ENCODE results near the gene MME. TPM values are rescaled to one million over a fixed set of nuclear protein-coding genes. Genes with fewer than 3 reads are reported as not detected.

MME gene
- total and polyA plus RNA-seq, 4 donors, result 4.1 to 20.7 (median 9.5) TPM

DNA sequence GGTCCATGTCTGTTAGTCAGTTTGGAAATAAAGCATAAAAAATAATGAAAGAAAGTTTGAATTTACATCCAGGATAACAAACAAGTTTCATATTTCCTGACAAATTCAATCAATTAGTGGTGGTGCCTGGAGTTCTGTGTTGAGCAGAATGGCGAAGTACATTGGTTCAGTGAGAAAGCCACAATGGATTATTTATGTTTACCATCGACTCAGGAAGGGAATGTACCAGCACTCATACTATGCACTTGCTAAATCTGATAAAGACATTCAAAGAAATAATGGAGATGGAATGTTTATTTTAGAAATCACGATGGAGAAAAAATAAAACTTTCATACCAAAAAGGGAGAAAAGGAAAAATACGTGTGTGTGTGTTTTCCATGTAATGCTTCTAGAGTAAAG is 45.3 kb upstream of the MME start:
- TF ChIP-seq ZBTB33 (IDR thresholded peaks at IDR 0.05) (no peak), JUND (IDR thresholded peaks at IDR 0.05) (no peak), NR2F2 (IDR thresholded peaks at IDR 0.05) (no peak), EGR1 (IDR thresholded peaks at IDR 0.05; ENCODE audit: low read depth in 2 of 2) (no peak), SP1 (IDR thresholded peaks at IDR 0.05) (no peak)
- TF ChIP-seq, protein P1, sequence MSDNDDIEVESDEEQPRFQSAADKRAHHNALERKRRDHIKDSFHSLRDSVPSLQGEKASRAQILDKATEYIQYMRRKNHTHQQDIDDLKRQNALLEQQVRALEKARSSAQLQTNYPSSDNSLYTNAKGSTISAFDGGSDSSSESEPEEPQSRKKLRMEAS (IDR thresholded peaks at IDR 0.05), result no peak
- 84% methylated on average over 4 of the region's 4 CpGs for WGBS

GRCh38 chr3:155035553-155035952 is 44.6 kb upstream of the MME start:
- no peak for DNase-seq (ENCODE audit: low spot score)
- H3K9me3 ChIP-seq (ENCODE audit: control insufficient read depth in 4 of 4, low read length in 3 of 4), result no peaks in the 10 kb centered on the region
- TF ChIP-seq, protein P2, sequence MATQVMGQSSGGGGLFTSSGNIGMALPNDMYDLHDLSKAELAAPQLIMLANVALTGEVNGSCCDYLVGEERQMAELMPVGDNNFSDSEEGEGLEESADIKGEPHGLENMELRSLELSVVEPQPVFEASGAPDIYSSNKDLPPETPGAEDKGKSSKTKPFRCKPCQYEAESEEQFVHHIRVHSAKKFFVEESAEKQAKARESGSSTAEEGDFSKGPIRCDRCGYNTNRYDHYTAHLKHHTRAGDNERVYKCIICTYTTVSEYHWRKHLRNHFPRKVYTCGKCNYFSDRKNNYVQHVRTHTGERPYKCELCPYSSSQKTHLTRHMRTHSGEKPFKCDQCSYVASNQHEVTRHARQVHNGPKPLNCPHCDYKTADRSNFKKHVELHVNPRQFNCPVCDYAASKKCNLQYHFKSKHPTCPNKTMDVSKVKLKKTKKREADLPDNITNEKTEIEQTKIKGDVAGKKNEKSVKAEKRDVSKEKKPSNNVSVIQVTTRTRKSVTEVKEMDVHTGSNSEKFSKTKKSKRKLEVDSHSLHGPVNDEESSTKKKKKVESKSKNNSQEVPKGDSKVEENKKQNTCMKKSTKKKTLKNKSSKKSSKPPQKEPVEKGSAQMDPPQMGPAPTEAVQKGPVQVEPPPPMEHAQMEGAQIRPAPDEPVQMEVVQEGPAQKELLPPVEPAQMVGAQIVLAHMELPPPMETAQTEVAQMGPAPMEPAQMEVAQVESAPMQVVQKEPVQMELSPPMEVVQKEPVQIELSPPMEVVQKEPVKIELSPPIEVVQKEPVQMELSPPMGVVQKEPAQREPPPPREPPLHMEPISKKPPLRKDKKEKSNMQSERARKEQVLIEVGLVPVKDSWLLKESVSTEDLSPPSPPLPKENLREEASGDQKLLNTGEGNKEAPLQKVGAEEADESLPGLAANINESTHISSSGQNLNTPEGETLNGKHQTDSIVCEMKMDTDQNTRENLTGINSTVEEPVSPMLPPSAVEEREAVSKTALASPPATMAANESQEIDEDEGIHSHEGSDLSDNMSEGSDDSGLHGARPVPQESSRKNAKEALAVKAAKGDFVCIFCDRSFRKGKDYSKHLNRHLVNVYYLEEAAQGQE (IDR thresholded peaks at IDR 0.05), result no peak

More for the DNA sequence above, 45.3 kb upstream of the MME start:
- H3K4me3 ChIP-seq (ENCODE audit: low read depth in 1 of 3, low read length in 3 of 3), result no peak overlapping the region
- no peak for DNase-seq (ENCODE audit: low spot score)
- H3K9me3 ChIP-seq (ENCODE audit: control insufficient read depth in 4 of 4, low read length in 3 of 4), result no peaks in the 10 kb centered on the region
- H3K36me3 ChIP-seq (ENCODE audit: control insufficient read depth in 4 of 4, insufficient read depth in 3 of 4, low read depth in 1 of 4, low read length in 3 of 4), result no peaks in the 10 kb centered on the region
- no peak overlapping the region for H3K9ac ChIP-seq (ENCODE audit: low read depth in 1 of 2, low read length in 2 of 2)
- H3K27me3 ChIP-seq (ENCODE audit: control insufficient read depth in 4 of 4, insufficient read depth in 4 of 4, low read length in 3 of 4), result no peaks in the 10 kb centered on the region
- H3K4me1 ChIP-seq (ENCODE audit: control insufficient read depth in 4 of 4, insufficient read depth in 4 of 4, low read length in 3 of 4), result no peaks in the 10 kb centered on the region
- no peak overlapping the region for H3K27ac ChIP-seq (ENCODE audit: low read depth in 1 of 2, low read length in 2 of 2)

GRCh38 chr3:155037508-155038202 is 42.5 kb upstream of the MME start:
- no peaks in the 10 kb centered on the region for H3K36me3 ChIP-seq (ENCODE audit: control insufficient read depth in 4 of 4, insufficient read depth in 3 of 4, low read depth in 1 of 4, low read length in 3 of 4)
- no peaks in the 10 kb centered on the region for H3K27me3 ChIP-seq (ENCODE audit: control insufficient read depth in 4 of 4, insufficient read depth in 4 of 4, low read length in 3 of 4)
- H3K9ac ChIP-seq (ENCODE audit: low read depth in 1 of 2, low read length in 2 of 2), result no peak overlapping the region
- H3K9me3 ChIP-seq (ENCODE audit: control insufficient read depth in 4 of 4, low read length in 3 of 4), result no peaks in the 10 kb centered on the region
- H3K27ac ChIP-seq (ENCODE audit: low read depth in 1 of 2, low read length in 2 of 2), result no peak overlapping the region
- DNase-seq (ENCODE audit: low spot score), result no peak
- H3K4me1 ChIP-seq (ENCODE audit: control insufficient read depth in 4 of 4, insufficient read depth in 4 of 4, low read length in 3 of 4), result no peaks in the 10 kb centered on the region
- no peak overlapping the region for H3K4me3 ChIP-seq (ENCODE audit: low read depth in 1 of 3, low read length in 3 of 3)
- 75% methylated on average over 5 of the region's 5 CpGs for WGBS
- TF ChIP-seq FOXA2 (IDR thresholded peaks at IDR 0.05) (no peak), ZBTB33 (IDR thresholded peaks at IDR 0.05) (no peak), RAD21 (IDR thresholded peaks at IDR 0.05) (no peak), ATF3 (IDR thresholded peaks at IDR 0.05) (no peak), FOXA1 (IDR thresholded peaks at IDR 0.05) (no peak), SP1 (IDR thresholded peaks at IDR 0.05) (no peak), EGR1 (IDR thresholded peaks at IDR 0.05; ENCODE audit: low read depth in 2 of 2) (no peak)
- TF ChIP-seq, protein P3, sequence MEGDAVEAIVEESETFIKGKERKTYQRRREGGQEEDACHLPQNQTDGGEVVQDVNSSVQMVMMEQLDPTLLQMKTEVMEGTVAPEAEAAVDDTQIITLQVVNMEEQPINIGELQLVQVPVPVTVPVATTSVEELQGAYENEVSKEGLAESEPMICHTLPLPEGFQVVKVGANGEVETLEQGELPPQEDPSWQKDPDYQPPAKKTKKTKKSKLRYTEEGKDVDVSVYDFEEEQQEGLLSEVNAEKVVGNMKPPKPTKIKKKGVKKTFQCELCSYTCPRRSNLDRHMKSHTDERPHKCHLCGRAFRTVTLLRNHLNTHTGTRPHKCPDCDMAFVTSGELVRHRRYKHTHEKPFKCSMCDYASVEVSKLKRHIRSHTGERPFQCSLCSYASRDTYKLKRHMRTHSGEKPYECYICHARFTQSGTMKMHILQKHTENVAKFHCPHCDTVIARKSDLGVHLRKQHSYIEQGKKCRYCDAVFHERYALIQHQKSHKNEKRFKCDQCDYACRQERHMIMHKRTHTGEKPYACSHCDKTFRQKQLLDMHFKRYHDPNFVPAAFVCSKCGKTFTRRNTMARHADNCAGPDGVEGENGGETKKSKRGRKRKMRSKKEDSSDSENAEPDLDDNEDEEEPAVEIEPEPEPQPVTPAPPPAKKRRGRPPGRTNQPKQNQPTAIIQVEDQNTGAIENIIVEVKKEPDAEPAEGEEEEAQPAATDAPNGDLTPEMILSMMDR (IDR thresholded peaks at IDR 0.05; ENCODE audit: low read depth, low read length, missing input control), result no peak
- TF ChIP-seq, protein P2 (IDR thresholded peaks at IDR 0.05), result no peak

More at GRCh38 chr3:155035553-155035952, 44.6 kb upstream of the MME start:
- no peak overlapping the region for H3K9ac ChIP-seq (ENCODE audit: low read depth in 1 of 2, low read length in 2 of 2)
- H3K4me1 ChIP-seq (ENCODE audit: control insufficient read depth in 4 of 4, insufficient read depth in 4 of 4, low read length in 3 of 4), result no peaks in the 10 kb centered on the region
- H3K27ac ChIP-seq (ENCODE audit: low read depth in 1 of 2, low read length in 2 of 2), result no peak overlapping the region
- no peaks in the 10 kb centered on the region for H3K36me3 ChIP-seq (ENCODE audit: control insufficient read depth in 4 of 4, insufficient read depth in 3 of 4, low read depth in 1 of 4, low read length in 3 of 4)
- no peak overlapping the region for H3K4me3 ChIP-seq (ENCODE audit: low read depth in 1 of 3, low read length in 3 of 3)
- WGBS, result 75% methylated on average over 2 of the region's 2 CpGs
- no peaks in the 10 kb centered on the region for H3K27me3 ChIP-seq (ENCODE audit: control insufficient read depth in 4 of 4, insufficient read depth in 4 of 4, low read length in 3 of 4)

Measured in liver (tissue), 9 donors.